NCI-H460 (cell line): ENCODE data around the gene TYRO3. TPM values are rescaled to one million over a fixed set of nuclear protein-coding genes. Genes with fewer than 3 reads are reported as not detected.

ENCODE experiments used
- DNase-seq: peaks from one replicate; pipeline ENCODE4 v3.0.0-alpha.2; 2016; ENCODE audit warnings: low read depth; ENCODE audit errors: extremely low read depth
- total RNA-seq: library from RNA; depleted of rRNA; stranded (reverse); fragments of >200 nt; shearing (Covaris generic); gene quantifications from 2 replicates; pipeline ENCODE4 v1.2.3, GENCODE V29; 2014; rRNA removed

TYRO3 gene
- total RNA-seq, 1 experiment from 2014 or later = 10.6 TPM

DNA sequence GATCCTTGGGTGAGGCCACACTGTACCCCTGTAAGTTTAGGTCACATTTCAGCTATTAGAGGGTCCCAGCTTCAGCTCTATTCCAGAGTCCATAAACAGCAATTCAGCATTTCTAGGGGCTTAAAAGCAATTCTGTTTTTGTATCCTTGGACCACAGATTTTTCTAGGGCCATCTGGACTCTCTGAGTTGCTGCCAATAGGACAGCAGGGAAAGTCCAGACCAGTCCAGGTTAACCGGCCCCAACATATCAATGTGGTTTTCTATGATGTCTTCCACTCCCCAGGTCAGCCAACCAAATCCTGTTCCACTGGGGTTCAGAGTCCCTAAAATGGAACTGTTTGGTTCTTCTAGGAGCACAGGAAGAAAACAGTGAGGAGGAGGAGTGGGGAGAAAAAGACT is 40.0 kb downstream of the TYRO3 start:
- no peak for DNase-seq

- no peak for DNase-seq
Measured at GRCh38 chr15:41603411-41603935, 44.5 kb downstream of the TYRO3 start.

DNA sequence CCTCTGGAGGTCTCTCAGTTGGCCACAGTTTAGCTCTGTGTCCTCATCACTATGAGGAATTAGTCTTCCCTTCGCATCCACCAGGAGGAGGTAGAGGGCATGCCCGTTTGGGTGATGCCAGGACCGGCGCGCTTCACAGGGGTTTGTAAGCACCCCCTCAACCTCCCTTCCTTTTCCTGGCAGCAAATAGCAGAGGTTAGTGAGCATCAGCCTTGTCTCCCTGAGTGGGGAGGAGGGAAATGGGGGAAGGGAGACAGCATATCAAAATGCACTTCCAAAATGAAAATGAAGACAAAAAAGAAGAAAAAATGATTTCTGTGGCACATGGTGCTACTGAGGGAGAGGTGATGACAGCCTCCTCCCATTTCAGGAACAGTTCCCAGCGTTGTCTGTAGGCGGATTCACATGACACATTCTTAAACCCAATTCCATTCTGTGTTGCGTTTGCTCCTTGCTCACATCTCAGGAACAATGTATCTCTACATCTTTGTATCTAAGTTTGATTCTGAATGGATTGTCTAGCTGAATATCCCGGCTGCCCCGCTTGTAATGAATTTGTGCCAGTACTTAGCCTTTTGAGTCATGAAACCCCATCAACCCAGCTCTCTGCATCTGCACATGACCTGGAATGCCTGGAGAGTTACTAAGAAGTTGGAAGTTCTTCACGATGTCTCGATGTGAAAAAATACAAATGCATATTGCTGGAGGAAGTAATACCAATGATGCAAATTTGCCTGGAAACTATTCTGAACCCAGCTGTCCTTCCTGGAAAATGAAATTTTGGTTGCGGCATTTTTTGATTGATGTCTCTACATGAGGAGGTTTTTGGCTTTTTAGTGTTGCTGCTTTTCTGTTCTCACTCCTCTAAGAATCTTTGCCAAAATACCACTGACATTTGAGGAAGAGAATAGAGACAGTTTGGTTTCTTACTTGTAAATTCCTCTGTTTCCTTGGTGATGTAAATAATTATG is 45.2 kb downstream of the TYRO3 start:
- peak; percentile 70 for DNase-seq

DNA sequence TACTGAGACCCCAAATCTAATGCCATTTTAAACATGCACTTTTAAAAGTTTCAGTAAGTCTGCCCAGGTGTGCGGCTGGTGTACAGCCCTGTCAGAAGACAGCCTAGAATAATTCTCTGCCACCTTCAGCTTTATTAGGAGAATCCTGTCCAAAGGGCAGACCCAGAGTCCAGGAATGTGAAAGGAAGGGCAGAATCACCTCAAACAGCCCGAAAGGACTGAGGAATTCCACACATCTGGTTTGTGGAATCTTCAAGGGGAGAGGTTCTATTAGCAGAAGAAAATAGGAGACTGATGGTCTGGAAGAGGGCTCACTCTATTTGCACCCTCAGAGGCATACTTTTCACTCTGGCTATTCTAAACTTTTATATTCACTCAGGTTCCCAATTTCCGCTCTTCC is 46.6 kb downstream of the TYRO3 start:
- no peak for DNase-seq

- no peak for DNase-seq
Measured at GRCh38 chr15:41606997-41607396, 48.0 kb downstream of the TYRO3 start.

DNA sequence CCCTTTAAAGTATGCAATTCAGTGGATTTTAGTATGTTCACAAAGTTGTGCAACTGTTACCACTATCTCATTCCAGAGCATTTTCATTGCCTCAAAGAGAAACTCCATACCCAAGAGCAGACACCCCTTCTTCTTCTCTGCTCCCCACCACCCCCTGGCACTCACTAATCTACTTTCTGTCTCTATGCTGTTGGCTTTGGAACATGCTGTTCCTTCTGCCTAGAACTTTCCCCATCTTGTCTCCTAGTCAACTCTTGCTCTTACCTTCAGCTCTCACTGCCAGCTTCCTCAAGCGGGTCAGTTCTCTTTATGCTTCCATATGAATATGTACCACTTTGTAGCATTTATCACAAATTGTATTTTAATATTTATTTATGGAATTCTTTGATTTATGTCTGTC is 50.1 kb downstream of the TYRO3 start:
- no peak for DNase-seq

DNA sequence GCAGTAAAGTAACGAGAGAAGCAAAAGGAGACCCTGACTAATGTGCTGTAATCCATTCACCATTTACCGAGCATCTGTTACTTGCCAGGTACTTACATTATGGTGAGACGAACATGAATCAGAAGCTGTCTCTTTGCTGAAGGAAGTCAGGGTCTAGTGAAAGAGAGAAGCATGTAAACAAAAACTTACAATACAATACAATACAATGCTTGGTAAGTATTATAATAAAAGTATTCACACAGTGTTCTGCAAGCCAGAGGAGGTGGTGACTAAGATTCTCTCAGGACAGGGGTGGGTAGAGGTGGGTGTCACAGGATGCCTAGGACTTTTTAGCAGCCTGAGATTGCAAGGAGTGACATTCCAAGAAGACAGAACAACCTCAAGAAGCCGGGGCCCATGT is 51.0 kb downstream of the TYRO3 start:
- no peak for DNase-seq

DNA sequence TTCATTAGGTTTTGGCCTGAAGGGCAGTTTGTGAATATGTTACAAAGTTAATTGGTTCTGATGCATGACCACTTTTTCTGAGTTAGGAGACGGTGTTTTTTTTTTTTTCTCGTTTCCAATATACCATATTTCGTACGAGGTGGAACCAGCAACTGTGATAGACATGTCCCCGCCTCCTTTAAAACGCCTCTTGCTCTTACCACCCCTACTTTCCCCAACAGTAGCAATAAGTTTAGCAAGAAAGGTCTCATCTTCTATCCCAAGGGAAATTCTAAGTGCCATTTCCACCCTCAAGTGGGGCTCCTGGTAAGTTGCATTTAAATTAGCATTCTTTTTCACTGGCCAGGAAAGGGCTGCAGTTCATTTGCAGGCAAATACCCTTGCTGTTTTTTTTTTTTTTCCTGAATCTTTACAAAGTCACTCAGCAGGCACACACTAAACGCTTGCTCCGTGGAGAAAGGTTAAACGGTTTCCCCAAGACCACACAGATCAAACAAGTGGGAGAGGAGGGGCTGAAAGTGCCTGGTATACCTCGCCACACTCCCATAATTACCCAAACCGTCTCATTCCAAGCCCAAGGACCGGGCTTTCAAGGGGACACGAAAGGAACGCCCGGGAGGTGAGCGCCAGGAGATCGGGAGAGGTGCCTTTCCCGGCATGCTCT is 61.7 kb downstream of the TYRO3 start:
- DNase-seq = no peak

DNA sequence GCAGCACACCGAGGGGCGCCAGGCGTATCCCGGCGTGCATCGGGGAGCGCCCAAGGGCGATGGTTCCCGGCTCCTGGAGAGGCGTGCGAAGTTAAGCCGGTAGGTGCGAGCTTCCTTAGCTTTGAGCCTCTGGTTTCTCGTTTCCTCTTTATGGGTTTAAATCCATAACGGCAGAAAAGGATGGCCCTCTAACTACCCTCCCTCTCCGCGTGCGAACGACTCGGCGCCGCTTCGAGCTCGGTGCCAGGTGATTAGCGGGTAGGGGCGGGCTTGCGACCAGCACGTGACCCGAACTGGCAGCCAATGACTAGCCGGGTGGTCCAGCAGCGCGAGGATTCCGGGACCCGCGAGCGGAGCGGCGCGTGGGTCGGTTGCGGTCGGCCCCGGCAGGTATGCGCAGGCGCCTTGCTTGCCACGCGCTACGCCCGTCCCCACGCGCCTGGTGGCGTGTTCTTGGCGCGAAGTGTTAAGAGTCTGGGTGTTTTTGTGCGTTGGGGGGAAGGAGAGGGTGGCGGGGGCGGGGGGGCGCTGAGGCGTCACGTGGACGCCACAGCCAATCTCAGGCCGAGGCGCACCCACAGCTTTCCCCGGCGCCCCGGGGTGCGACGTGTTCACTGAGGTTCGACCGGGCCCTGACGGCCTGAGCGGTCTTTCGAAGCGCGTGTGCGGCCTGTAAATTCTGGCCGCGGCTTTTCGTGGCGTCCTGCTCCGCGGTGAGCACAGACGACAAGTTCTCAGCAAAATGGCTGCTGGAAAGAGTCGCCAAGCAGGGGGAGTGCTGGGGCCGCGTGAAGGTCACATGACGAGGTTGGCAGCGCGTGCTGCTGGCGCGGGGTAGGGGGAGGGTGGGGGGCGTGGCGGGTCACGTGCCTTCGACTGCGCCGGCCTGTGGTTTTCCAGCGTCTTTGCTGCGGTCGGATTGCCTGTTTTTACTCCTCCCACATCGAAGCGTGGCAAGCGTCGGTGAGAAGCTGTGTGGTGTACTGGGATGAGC is 62.5 kb downstream of the TYRO3 start:
- DNase-seq = peak; percentile 61

DNA sequence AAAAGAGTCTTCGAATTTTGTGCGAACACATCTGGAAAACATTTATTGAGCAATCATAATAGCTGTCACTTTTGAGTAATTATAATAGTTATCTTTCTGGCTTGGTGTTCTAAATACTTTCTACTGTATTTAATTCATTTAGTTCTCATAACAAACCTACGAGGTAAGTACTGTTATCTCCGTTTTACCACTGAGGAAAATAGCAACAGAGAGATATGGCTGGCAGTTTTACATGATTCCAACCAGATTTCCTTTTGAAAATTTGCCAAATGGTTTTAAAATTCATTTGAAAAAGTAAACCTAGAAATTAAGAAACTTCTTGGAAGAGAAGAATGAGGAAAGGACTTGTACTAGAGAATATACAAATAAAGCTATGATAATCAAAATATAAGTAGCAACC is 63.9 kb downstream of the TYRO3 start:
- DNase-seq = no peak

DNA sequence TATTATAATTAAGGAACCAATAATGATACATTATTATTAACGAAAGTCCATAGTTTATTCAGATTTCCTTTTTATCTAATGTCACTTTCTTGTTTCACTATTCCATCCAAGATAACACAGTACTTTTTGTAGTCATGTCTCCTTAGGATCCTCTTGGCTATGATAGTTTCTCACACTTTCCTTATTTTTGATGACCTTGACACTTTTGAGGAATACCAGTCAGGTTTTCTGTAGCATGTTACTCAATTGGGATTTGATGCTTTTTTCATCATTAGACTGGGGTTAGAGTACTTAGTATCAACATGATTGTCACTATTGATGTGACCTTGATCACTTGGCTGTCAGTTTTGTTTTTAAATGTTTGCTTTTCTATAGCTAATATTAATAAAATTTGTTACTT is 68.2 kb downstream of the TYRO3 start:
- no peak for DNase-seq

- no peak for DNase-seq
Measured at GRCh38 chr15:41629463-41629862, 70.5 kb downstream of the TYRO3 start.

DNA sequence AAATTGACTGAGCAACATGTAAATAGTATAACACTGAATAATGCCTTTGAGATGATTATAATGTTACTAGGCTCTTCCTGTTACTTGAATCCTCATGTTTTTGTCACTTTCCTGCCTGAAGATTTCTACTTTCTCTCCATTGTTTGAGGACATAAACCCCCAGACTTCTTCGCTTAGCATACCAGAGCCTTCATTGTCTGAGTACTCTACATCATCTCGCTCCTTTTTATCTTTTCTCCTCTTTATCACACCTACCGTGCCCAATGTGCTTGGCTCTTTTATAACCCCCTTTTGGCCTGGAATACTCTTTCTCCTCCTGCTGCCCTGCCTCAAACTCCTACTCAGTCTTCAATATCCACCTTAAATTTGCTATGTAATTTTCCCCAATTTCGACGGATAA is 70.9 kb downstream of the TYRO3 start:
- no peak for DNase-seq

DNA sequence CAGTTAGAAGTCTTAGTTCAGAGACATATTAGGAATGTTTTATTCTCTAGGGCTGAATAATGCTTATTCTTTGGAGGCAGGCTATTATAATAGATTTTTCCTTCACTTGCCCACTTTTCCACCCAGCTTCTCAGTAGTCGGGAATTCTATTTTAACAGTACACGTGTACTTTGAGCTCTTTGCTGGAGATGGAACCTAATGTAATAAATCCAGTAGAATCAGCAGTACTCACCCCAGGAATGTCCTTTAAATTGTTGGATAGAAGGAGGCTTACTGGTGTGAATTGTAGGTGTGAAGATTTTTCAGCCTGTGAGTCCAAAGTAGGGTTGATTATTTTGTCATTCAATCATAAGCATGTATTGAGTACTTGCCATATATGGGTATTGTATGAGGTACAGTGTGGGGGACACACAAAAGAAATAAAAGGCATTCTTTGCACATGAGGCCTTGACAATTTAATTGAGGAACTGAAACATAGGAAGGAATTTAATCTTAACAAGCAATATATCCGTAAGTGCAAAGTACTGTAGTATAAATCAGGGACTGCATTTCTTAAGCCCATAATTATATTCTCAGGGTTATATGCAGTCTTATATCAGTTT is 71.7 kb downstream of the TYRO3 start:
- no peak for DNase-seq

DNA sequence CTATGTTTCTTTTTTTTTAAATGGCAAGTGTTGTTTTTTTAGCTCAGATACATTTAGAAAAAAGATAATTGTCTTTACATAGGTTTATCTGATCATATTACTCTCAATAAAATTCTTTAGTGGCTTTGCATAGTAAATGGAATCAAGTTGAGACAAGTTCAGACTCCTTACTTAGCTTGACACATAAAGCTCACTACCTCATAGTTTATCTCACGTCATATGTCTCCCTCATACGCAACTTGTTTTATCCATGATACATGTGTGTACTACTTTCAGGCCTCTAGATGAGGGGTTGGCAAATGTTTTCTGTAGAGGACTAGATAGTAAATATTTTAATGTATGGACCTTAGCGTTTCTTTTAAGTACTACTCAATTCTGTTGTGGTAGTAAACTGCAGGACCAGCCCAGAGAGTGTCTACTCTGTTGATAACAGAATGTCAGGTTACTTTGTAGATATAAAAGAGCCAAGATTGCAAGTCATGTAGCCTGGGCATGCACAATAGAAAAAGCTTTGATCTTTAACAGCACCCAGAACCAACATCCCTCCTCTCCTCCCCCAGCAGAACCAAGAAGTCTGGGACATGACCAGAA is 73.0 kb downstream of the TYRO3 start:
- no peak for DNase-seq

Other genes starting within 250 kb of the TYRO3 start
- 20.9 and 21.4 TPM in 2 replicates for gene OIP5, start 226.6 kb upstream of the TYRO3 start, total RNA-seq
- gene NUSAP1, start 226.3 kb upstream of the TYRO3 start, total RNA-seq = 108 and 115 TPM in 2 replicates
- gene NDUFAF1, start 156.7 kb upstream of the TYRO3 start, total RNA-seq = 23.1 and 28.9 TPM in 2 replicates
- gene RTF1, start 142.1 kb upstream of the TYRO3 start, total RNA-seq = 17.7 and 21.6 TPM in 2 replicates
- 1.4 and 1.6 TPM in 2 replicates for gene ITPKA, start 65.3 kb upstream of the TYRO3 start, total RNA-seq
- gene LTK, start 45.4 kb upstream of the TYRO3 start, total RNA-seq = 0.02 TPM in 1 of 2 replicates, not detected in the other
- gene RPAP1, start 15.0 kb upstream of the TYRO3 start, total RNA-seq = 27.0 and 28.7 TPM in 2 replicates
- gene MGA, start 101.2 kb downstream of the TYRO3 start, total RNA-seq = 19.3 and 23.4 TPM in 2 replicates
- gene MAPKBP1, start 215.3 kb downstream of the TYRO3 start, total RNA-seq = 8.2 and 9.0 TPM in 2 replicates